Measurements from ENCODE around the gene ADGRD2.

DNA sequence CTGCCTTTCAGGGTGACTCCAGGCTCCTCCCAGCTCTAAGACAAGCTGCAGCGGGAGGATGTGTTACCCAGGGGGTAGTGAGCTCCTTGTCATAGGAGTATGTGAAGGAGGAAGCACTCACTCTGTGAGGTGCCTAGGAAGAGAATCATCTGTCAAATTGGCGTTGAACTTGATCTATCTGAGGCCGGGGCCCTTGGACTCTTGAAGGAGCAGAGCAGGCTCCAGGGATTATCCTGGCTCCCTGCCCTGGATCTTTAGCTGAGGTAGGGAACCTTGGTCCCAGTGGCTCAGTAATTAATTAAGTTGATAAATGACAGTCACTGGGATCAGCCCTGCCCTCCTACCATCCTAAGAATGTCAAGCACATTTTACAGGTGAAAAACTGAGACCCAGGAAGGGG is 15.5 kb downstream of the ADGRD2 start:
- no peak for TF ChIP-seq POLR2A (IDR thresholded peaks at IDR 0.05)
- TF ChIP-seq, protein P1, sequence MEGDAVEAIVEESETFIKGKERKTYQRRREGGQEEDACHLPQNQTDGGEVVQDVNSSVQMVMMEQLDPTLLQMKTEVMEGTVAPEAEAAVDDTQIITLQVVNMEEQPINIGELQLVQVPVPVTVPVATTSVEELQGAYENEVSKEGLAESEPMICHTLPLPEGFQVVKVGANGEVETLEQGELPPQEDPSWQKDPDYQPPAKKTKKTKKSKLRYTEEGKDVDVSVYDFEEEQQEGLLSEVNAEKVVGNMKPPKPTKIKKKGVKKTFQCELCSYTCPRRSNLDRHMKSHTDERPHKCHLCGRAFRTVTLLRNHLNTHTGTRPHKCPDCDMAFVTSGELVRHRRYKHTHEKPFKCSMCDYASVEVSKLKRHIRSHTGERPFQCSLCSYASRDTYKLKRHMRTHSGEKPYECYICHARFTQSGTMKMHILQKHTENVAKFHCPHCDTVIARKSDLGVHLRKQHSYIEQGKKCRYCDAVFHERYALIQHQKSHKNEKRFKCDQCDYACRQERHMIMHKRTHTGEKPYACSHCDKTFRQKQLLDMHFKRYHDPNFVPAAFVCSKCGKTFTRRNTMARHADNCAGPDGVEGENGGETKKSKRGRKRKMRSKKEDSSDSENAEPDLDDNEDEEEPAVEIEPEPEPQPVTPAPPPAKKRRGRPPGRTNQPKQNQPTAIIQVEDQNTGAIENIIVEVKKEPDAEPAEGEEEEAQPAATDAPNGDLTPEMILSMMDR (IDR thresholded peaks at IDR 0.05) = no peak

Data from lower leg skin (tissue), 3 donors.